GM03348 (cell line): ENCODE measurements around the gene PDE11A.

ENCODE experiments used
- DNase-seq: peaks from one replicate; pipeline ENCODE4 v3.0.0; 2012; ENCODE audit warnings: low spot score

The PDE11A gene

GRCh38 chr2:177923323-177923722, 149.3 kb downstream of the PDE11A start:
- DNase-seq = no peak

- peak; percentile 58 for DNase-seq
Observed at GRCh38 chr2:177921726-177922125, 150.9 kb downstream of the PDE11A start.

- no peak for DNase-seq
Observed at GRCh38 chr2:177917169-177917568, 155.4 kb downstream of the PDE11A start.

- no peak for DNase-seq
Observed at GRCh38 chr2:177916342-177916741, 156.2 kb downstream of the PDE11A start.

- DNase-seq = no peak
Observed at GRCh38 chr2:177914247-177914646, 158.3 kb downstream of the PDE11A start.

- no peak for DNase-seq
Observed at GRCh38 chr2:177909962-177910361, 162.6 kb downstream of the PDE11A start.

- no peak for DNase-seq
Observed at GRCh38 chr2:177908824-177909223, 163.8 kb downstream of the PDE11A start.

GRCh38 chr2:177908182-177908581, 164.4 kb downstream of the PDE11A start:
- DNase-seq = no peak

GRCh38 chr2:177906041-177906718, 166.4 kb downstream of the PDE11A start:
- peak; percentile 62 for DNase-seq

- DNase-seq = no peak
Observed at GRCh38 chr2:177905640-177906039, 166.9 kb downstream of the PDE11A start.

GRCh38 chr2:177902395-177903163, 170.0 kb downstream of the PDE11A start:
- no peak for DNase-seq

GRCh38 chr2:177900082-177900481, 172.5 kb downstream of the PDE11A start:
- DNase-seq = no peak

- DNase-seq = no peak
Observed at GRCh38 chr2:177897278-177897677, 175.3 kb downstream of the PDE11A start.

GRCh38 chr2:177896587-177896986, 176.0 kb downstream of the PDE11A start:
- no peak for DNase-seq

GRCh38 chr2:177894546-177894945, 178.0 kb downstream of the PDE11A start:
- no peak for DNase-seq

- DNase-seq = no peak
Observed at GRCh38 chr2:177893880-177894279, 178.7 kb downstream of the PDE11A start.

GRCh38 chr2:177891533-177891932, 181.0 kb downstream of the PDE11A start:
- no peak for DNase-seq

GRCh38 chr2:177889818-177890460, 182.6 kb downstream of the PDE11A start:
- DNase-seq = no peak

- no peak for DNase-seq
Observed at GRCh38 chr2:177888581-177888980, 184.0 kb downstream of the PDE11A start.

- DNase-seq = no peak
Observed at GRCh38 chr2:177887722-177888121, 184.9 kb downstream of the PDE11A start.

- DNase-seq = no peak
Observed at GRCh38 chr2:177886824-177887223, 185.8 kb downstream of the PDE11A start.

- DNase-seq = no peak
Observed at GRCh38 chr2:177885828-177886466, 186.6 kb downstream of the PDE11A start.

GRCh38 chr2:177883177-177883576, 189.4 kb downstream of the PDE11A start:
- DNase-seq = no peak
